NCI-H2227 treated with DMSO at 0.1 percent for 48 hours (cell line): ENCODE results near the gene PIP4K2B.
"Not testable (repeated sequence)": the region's sequence is repeated elsewhere in the genome, so short reads cannot be mapped to it uniquely, and the experiment has no call there.

ENCODE experiments used
- DNase-seq: peaks from one replicate; lab custom pipeline; 2025; lab: John Stamatoyannopoulos, UW

The PIP4K2B gene

GRCh38 chr17:38799501-38800236 lies at the start of gene PIP4K2B:
TSS of gene PIP4K2B (minus strand) at chr17:38799556. CDS start at chr17:38799424, 132 bp downstream.
- peak; percentile 96 for DNase-seq

DNA sequence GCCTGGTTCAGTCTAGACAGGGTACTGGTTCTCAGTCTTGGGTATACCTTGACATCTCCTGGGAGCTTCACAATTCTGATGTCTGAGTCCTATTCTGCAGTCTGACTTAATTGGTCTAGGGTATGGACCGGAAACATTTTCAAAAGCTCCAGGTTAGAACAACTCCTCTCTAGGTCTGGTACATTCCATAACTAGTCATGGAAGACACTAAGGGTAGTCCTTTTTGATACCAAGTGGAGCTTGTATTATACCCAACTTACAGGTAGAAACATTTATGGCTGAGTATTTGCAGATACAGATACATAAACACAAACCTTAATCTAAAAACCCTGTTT lies 49.2 kb upstream of the PIP4K2B start:
- no peak for DNase-seq

- no peak for DNase-seq
Measured at GRCh38 chr17:38844261-38844757, 45.0 kb upstream of the PIP4K2B start.

GRCh38 chr17:38825762-38826247 lies 26.4 kb upstream of the PIP4K2B start:
- DNase-seq, result no peak

DNA sequence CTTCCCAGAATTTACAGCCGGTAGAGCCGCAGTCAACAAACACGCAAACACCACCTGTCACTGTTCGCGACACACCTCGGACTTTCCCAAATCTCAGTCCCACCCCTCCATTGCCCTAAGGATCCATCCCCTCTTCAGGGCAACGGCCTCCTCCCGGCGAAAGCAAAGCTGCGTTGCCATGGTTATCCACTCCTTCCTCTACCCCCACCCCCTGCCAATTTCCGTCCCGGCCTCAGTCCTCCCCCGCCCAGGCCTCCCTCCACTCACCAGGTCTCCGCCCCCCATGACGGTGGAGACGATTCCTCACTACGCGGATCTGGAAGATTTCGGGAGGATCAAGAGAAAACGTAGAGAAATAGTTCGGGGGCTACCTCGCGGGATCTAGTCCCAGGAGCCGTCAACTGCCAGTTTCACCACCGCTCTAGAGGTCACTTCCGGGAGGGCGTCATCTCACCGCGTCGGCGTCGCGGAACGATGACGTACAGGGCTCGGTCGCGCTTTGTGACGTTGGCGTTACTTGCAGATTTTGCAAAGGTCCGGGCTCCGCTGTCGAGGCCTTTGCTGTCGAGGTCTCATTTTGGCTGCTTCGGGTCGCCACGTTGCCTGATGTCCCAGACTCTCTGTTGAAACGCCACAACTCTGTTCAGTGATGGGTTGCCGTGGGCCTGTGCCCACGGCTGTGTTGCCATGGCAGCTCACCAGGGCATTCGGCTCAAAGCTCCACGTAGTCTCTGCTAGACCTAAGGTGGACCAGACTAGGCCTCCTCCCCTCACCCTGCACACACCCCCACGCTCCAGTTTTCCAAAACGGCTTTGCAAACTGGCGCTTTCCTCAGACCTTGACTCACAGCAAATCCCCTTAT lies 25.8 kb upstream of the PIP4K2B start, which contains the start of gene CWC25:
Gene CWC25 (minus strand): TSS at position 423 of the 863 bp plus-strand sequence. CDS start 138 bp downstream, at position 285.
- peak; percentile 96 for DNase-seq

DNA sequence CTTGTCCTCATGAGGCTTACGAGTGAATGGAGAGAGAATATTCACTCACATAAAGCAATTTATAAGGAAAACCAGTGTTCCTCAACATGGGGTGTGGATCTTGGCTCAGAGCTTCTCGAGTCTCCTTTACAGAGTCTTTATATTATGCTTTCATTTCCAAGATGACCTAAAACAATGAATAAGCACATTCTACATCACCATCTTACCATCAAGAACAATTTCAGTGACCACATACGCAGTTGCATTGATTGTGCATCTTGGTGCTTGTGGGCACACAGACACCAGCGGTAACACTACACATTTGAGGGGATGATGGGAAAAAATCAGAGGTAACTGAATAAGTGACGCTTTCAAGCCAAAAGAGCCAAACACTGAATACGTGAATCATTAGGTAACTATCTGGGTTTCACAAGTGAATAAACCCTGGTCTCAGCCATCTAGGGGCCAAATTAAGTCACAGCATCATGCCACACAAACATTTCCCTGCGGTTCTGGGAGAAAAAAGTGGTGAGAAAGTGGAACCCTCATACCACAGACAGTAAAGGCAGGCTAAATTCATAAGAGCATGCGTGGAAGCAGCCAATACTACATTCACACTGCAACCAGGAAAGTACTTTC lies 16.3 kb upstream of the PIP4K2B start:
- DNase-seq, result no peak

DNA sequence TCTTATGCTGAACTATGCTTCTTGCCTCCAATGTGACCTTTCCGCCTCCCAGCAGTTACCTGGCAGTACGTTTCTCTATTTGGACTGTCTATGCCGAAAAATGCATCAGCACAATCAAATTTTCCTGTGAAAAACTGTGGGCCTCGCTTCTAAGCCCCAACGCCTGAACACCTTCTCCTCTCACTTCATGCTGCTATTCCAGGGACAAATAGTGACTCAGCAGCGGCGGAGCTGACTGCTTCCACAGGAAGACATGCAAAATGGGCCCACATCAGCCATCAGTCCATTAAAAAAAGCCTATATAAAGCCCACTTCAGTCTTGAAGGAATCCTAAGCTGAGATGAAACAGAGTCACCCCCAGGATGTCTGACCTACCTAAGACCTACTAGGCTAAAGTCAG lies 10.5 kb upstream of the PIP4K2B start:
- DNase-seq, result no peak

DNA sequence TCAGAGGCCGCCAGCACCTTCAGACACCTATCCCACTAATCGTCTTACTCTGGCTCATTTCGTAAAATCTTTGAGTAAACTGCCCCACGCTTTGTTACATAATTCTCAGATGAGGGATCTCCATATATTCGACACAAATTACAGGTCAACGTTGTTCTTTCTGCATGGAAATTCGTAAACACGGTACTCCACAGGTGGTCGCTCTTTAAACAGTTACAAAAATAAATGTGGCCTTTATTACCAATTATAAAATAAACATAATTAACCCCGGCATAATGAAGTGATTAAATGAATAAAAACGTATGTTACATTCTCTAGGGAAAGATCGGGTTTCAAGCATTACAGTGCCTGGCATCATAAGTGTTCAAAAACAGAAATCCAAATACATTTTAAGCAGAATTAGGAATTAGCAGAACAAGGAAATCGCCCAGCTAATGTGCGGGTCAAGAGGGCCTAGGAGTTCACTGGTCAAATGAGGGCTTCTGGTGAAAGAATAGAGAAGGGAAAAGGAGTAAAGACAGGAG lies 943 bp upstream of the PIP4K2B start:
- no peak for DNase-seq

GRCh38 chr17:38798614-38799500 lies 499 bp downstream of the PIP4K2B start:
- DNase-seq, result no peak

DNA sequence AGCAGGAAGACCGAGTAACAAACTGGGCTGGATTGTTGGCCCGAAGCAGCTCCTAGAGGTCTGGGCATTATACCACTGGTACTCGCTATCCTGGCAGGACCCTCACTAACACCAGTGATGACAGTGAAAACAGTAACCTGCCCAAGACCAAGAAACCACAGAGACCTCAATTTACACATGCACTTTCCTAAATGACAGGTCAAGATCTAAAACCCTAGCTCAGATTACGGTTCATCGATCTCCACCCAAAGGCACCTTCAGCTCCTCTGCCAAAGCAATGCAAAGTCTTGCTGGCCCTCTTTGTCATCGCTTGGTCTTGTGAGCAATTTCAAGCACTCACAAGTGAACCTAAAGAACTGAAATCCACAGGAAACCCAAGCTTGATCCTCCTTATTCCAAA lies 1.5 kb downstream of the PIP4K2B start:
- no peak for DNase-seq

- DNase-seq, result no peak
Measured at GRCh38 chr17:38797158-38797490, 2.2 kb downstream of the PIP4K2B start.

GRCh38 chr17:38796451-38797157 lies 2.8 kb downstream of the PIP4K2B start:
- DNase-seq, result no peak

- DNase-seq, result no peak
Measured at GRCh38 chr17:38794221-38794620, 5.1 kb downstream of the PIP4K2B start.

GRCh38 chr17:38791162-38791561 lies 8.2 kb downstream of the PIP4K2B start:
- DNase-seq, result no peak

- not testable (repeated sequence) for DNase-seq
Measured at GRCh38 chr17:38790148-38790707, 9.1 kb downstream of the PIP4K2B start.

- DNase-seq, result peak; percentile 46
Measured at GRCh38 chr17:38789185-38789584, 10.2 kb downstream of the PIP4K2B start.

- not testable (repeated sequence) for DNase-seq
Measured at GRCh38 chr17:38787999-38788398, 11.4 kb downstream of the PIP4K2B start.

DNA sequence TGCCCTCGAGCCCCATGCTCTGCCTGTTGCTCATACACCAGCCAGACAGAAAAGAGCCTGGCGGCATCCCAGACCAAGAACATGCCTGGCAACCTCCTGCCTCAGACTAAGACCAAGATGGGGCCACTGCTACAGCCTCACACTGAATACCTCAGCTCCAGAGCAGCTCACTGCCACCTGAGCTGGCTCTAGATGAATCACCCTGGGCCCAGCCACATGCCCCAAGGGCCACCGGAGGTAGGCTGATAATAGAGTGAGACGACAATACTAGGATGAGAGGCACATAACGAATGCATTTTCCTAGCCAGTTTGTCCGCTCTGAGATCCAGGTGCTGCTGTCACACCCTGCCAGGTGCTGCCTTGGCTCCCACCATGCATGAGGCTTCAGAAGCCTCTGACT lies 13.0 kb downstream of the PIP4K2B start:
- no peak for DNase-seq

DNA sequence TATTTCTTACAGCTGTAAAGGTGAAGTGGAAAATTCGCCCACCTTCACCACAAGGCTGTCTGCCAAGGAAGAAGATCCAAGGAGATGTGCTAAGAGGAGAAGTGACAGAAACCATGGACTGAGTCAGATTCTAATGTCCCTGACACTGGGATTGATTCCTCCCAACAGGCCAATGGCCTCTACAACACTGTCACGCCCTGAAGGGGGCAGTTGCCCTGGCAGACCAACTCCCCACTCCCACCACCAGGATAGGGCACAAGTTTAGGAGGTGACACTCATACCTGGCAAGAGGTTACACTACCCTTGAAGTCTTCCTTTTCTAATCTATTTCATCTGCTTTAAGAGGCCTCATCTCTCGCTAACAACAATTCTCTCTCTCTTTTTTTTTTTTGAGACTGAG lies 16.1 kb downstream of the PIP4K2B start:
- no peak for DNase-seq
